H9 (cell line): ENCODE data around the gene ZNF71. TPM values are rescaled to one million over a fixed set of nuclear protein-coding genes. Genes with fewer than 3 reads are reported as not detected.

Experiments
- DNase-seq: peaks from one replicate; pipeline ENCODE4 v3.0.0-alpha.2; 2017
- H2AFZ ChIP-seq: one replicate; pipeline ENCODE4 v1.6.1; 2013; ENCODE audit warnings: mild to moderate bottlenecking, low read length, control low read depth, moderate library complexity
- H2AK5ac ChIP-seq: 2 replicates; pipeline ENCODE4 v1.6.1; 2013; ENCODE audit warnings: low read length, control low read depth, mixed read lengths; ENCODE audit not compliant: insufficient read length
- H2BK120ac ChIP-seq: one replicate; pipeline ENCODE4 v1.6.1; 2013; ENCODE audit warnings: low read depth, mild to moderate bottlenecking, low read length, control low read depth, inconsistent platforms; ENCODE audit not compliant: poor library complexity, severe bottlenecking
- H2BK12ac ChIP-seq: 2 replicates; pipeline ENCODE4 v1.6.1; 2013; ENCODE audit warnings: low read length, control low read depth, mixed read lengths, low read depth; ENCODE audit not compliant: insufficient read length
- H2BK15ac ChIP-seq: 2 replicates; pipeline ENCODE4 v1.6.1; 2013; ENCODE audit warnings: low read depth, low read length, control low read depth
- H2BK20ac ChIP-seq: one replicate; pipeline ENCODE4 v1.6.1; 2013; ENCODE audit warnings: low read depth, mild to moderate bottlenecking, low read length, control low read depth, inconsistent platforms; ENCODE audit not compliant: poor library complexity, severe bottlenecking
- H2BK5ac ChIP-seq: 2 replicates; pipeline ENCODE4 v1.6.1; 2013; ENCODE audit warnings: low read length, control low read depth, mixed read lengths; ENCODE audit not compliant: insufficient read length
- H3K14ac ChIP-seq: 2 replicates; pipeline ENCODE4 v1.6.1; 2013; ENCODE audit warnings: low read length, control low read depth; ENCODE audit not compliant: insufficient read depth
- H3K18ac ChIP-seq: 2 replicates; pipeline ENCODE4 v1.6.1; 2013; ENCODE audit warnings: low read depth, mild to moderate bottlenecking, mixed read lengths, low read length, control low read depth; ENCODE audit not compliant: insufficient read length
- H3K23ac ChIP-seq: 2 replicates; pipeline ENCODE4 v1.6.1; 2013; ENCODE audit warnings: low read length, control low read depth, mixed read lengths, low read depth; ENCODE audit not compliant: insufficient read length
- H3K23me2 ChIP-seq: 2 replicates; pipeline ENCODE4 v1.6.1; 2013; ENCODE audit warnings: low read depth, mild to moderate bottlenecking, mixed read lengths, low read length, control low read depth; ENCODE audit not compliant: insufficient read length, poor library complexity, severe bottlenecking
- H3K27ac ChIP-seq: 2 replicates; pipeline ENCODE4 v1.5.1; 2013; ENCODE audit warnings: low read length, control low read depth, mixed read lengths, low read depth; ENCODE audit not compliant: insufficient read length
- H3K27me3 ChIP-seq: 2 replicates; pipeline ENCODE4 v1.6.1; 2013; ENCODE audit warnings: low read length, control low read depth, inconsistent platforms; ENCODE audit not compliant: insufficient read depth
- H3K4ac ChIP-seq: 2 replicates; pipeline ENCODE4 v1.6.1; 2013; ENCODE audit warnings: low read depth, mild to moderate bottlenecking, control low read depth, inconsistent platforms, low read length, moderate library complexity
- H3K4me1 ChIP-seq: 2 replicates; pipeline ENCODE4 v1.6.1; 2013; ENCODE audit warnings: low read length, control low read depth, inconsistent platforms; ENCODE audit not compliant: insufficient read depth
- H3K4me2 ChIP-seq: 2 replicates; pipeline ENCODE4 v1.6.1; 2013; ENCODE audit warnings: low read length, control low read depth, mixed read lengths; ENCODE audit not compliant: insufficient read length, insufficient read depth
- H3K56ac ChIP-seq: 2 replicates; pipeline ENCODE4 v1.6.1; 2013; ENCODE audit warnings: low read depth, mild to moderate bottlenecking, mixed read lengths, low read length, control low read depth; ENCODE audit not compliant: insufficient read length
- H3K79me1 ChIP-seq: 2 replicates; pipeline ENCODE4 v1.6.1; 2013; ENCODE audit warnings: low read depth, mild to moderate bottlenecking, moderate library complexity, low read length, control low read depth, inconsistent platforms; ENCODE audit not compliant: insufficient read depth, poor library complexity, severe bottlenecking
- H3K79me2 ChIP-seq: 2 replicates; pipeline ENCODE4 v1.6.1; 2013; ENCODE audit warnings: low read length, control low read depth, inconsistent platforms; ENCODE audit not compliant: insufficient read depth
- H3K9ac ChIP-seq: 2 replicates; pipeline ENCODE4 v1.6.1; 2013; ENCODE audit warnings: low read length, control low read depth, mixed read lengths; ENCODE audit not compliant: insufficient read length; ENCODE audit errors: extremely low read depth
- H3K9me3 ChIP-seq: one replicate; pipeline ENCODE4 v1.6.1; 2013; ENCODE audit warnings: low read depth, low read length, inconsistent platforms; ENCODE audit not compliant: control insufficient read depth
- H3T11ph ChIP-seq: one replicate; pipeline ENCODE4 v1.6.1; 2013; ENCODE audit warnings: mild to moderate bottlenecking, low read length, control low read depth, inconsistent platforms
- H4K20me1 ChIP-seq: one replicate; pipeline ENCODE4 v1.6.1; 2013; ENCODE audit not compliant: control insufficient read depth, insufficient read length, insufficient read depth
- H4K5ac ChIP-seq: 2 replicates; pipeline ENCODE4 v1.6.1; 2013; ENCODE audit warnings: low read depth, mild to moderate bottlenecking, mixed read lengths, low read length, control low read depth; ENCODE audit not compliant: insufficient read length
- H4K8ac ChIP-seq: replicated peaks from 2 replicates; pipeline ENCODE4 v1.6.1; 2013; ENCODE audit warnings: low read length, control low read depth, mixed read lengths, low read depth; ENCODE audit not compliant: insufficient read length
- H4K91ac ChIP-seq: 2 replicates; pipeline ENCODE4 v1.6.1; 2013; ENCODE audit warnings: low read depth, mild to moderate bottlenecking, moderate library complexity, mixed read lengths, low read length, control low read depth; ENCODE audit not compliant: insufficient read length
- H3K27ac Mint-ChIP-seq, 3 experiments: 2 replicates in 2 of 3; 3 replicates in 1 of 3; pipeline ENCODE4 v1.8.0; 2020 to 2021; ENCODE audit warnings: mixed read lengths in 3 of 3, mild to moderate bottlenecking in 1 of 3, moderate library complexity in 1 of 3
- H3K27me3 Mint-ChIP-seq: 2 replicates; pipeline ENCODE4 v1.8.0; 2021; ENCODE audit warnings: low read depth, mild to moderate bottlenecking, moderate library complexity, mixed read lengths
- H3K36me3 Mint-ChIP-seq, 3 experiments: 2 replicates in 2 of 3; 3 replicates in 1 of 3; pipeline ENCODE4 v1.8.0; 2020 to 2021; ENCODE audit warnings: low read depth in 3 of 3, mixed read lengths in 3 of 3; ENCODE audit not compliant: insufficient read depth in 1 of 3
- H3K4me1 Mint-ChIP-seq, 2 experiments: 2 replicates each; pipeline ENCODE4 v1.8.0; 2020; ENCODE audit warnings: mixed read lengths in 2 of 2
- H3K4me3 Mint-ChIP-seq, 2 experiments: 2 replicates in 1 of 2; 3 replicates in 1 of 2; pipeline ENCODE4 v1.8.0; 2020 to 2021; ENCODE audit warnings: mild to moderate bottlenecking in 2 of 2, mixed read lengths in 2 of 2, moderate library complexity in 1 of 2
- H3K9me3 Mint-ChIP-seq, 2 experiments: 2 replicates in 1 of 2; 3 replicates in 1 of 2; pipeline ENCODE4 v1.8.0; 2020; ENCODE audit warnings: mild to moderate bottlenecking in 2 of 2, mixed read lengths in 2 of 2, moderate library complexity in 1 of 2
- CTCF ChIP-seq: fragments of 200-600 bp; sonication (generic); conservative IDR thresholded peaks from 3 replicates; pipeline ENCODE4 v1.8.0; 2021; ENCODE audit warnings: antibody characterized with exemption, mild to moderate bottlenecking
- WGBS: extraction: QIAGEN DNeasy Blood & Tissue Kit; methylation state at CpG from one replicate; pipeline ENCODE4 v1.1.7; 2013; ENCODE audit warnings: missing lambda C conversion rate, low lambda C conversion rate, mixed read lengths; ENCODE audit not compliant: insufficient read length; ENCODE audit errors: extremely low coverage; 5-methylcytosine and 5-hydroxymethylcytosine counted together
- total RNA-seq: library from RNA; stranded (reverse); gene quantifications from 2 replicates; pipeline ENCODE4 v1.2.1, GENCODE V29; 2021

ZNF71 gene
- total RNA-seq, 1 experiment from 2014 or later = 7.2 TPM

DNA sequence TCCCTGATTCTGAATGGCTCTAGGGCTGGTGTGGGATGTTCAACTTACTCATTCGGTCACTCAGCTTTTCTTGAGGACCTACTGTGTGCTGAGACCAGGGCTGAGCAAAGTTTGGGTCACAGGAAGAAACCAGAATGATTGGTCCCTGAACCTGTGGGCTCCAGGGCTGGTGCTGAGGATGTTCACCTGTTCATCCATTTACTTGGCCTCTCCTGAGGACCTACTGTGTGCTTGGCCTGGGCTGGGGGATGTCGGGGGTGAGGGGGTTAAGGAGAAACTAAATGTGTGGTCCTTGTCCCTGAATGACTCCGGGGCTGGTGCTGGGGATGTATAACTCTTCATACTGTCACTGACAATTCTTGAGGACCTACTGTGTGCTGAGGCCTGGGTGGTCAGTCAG lies 66.1 kb downstream of the ZNF71 start:
- no peak overlapping the region for H3K14ac ChIP-seq
- H3K79me2 ChIP-seq = no peaks in the 10 kb centered on the region
- H2BK12ac ChIP-seq = no peak overlapping the region
- no peak overlapping the region for H4K5ac ChIP-seq
- H3K79me1 ChIP-seq = no peaks in the 10 kb centered on the region
- H4K91ac ChIP-seq = no peak overlapping the region
- DNase-seq = no peak
- H3K27ac ChIP-seq = no peak overlapping the region
- no peak overlapping the region for H3T11ph ChIP-seq
- H3K23ac ChIP-seq = no peak overlapping the region
- H2BK120ac ChIP-seq = no peak overlapping the region
- no peak overlapping the region for H4K8ac ChIP-seq
- no peak overlapping the region for H2AK5ac ChIP-seq
- no peak for TF ChIP-seq CTCF
- no peak overlapping the region for H3K18ac ChIP-seq
- H2BK15ac ChIP-seq = no peak overlapping the region
- no peaks in the 10 kb centered on the region for H3K4me1 Mint-ChIP-seq
- H3K9me3 Mint-ChIP-seq = peaks cover 85 to 95% of the 10 kb centered on the region in 2 experiments
- no peak overlapping the region for H3K56ac ChIP-seq
- no peak overlapping the region; a peak in 1 of 5 replicates for H3K4me3 Mint-ChIP-seq
- H3K23me2 ChIP-seq = no peaks in the 10 kb centered on the region
- H3K36me3 Mint-ChIP-seq = peaks cover 13 to 24% (median 22%) of the 10 kb centered on the region in 3 experiments; a peak in 6 of 7 replicates
- no peak overlapping the region for H3K4me2 ChIP-seq
- no peaks in the 10 kb centered on the region; the same call in none of the 2 replicates for H3K27me3 Mint-ChIP-seq
- H4K20me1 ChIP-seq = no peaks in the 10 kb centered on the region
- H3K27me3 ChIP-seq = no peaks in the 10 kb centered on the region
- peaks cover 48% of the 10 kb centered on the region for H3K9me3 ChIP-seq
- no peak overlapping the region for H3K4ac ChIP-seq
- H3K27ac Mint-ChIP-seq = no peak overlapping the region
- no peaks in the 10 kb centered on the region for H3K4me1 ChIP-seq
- H2BK20ac ChIP-seq = no peak overlapping the region
- WGBS = no CpG with 5 or more reads among the region's 3 CpGs
- H2AFZ ChIP-seq = no peak overlapping the region
- no peak overlapping the region for H3K9ac ChIP-seq
- no peak overlapping the region for H2BK5ac ChIP-seq
